Activated T-cell treated with anti-CD3 and anti-CD28 coated beads, Interleukin-2, amount 50 U/mL, for 1 hour (primary cell): Measurements from ENCODE around the gene ASAH2B.

Experiments used
- DNase-seq: peaks from one replicate; pipeline ENCODE4 v3.0.0-alpha.2; 2020

Gene ASAH2B

DNA sequence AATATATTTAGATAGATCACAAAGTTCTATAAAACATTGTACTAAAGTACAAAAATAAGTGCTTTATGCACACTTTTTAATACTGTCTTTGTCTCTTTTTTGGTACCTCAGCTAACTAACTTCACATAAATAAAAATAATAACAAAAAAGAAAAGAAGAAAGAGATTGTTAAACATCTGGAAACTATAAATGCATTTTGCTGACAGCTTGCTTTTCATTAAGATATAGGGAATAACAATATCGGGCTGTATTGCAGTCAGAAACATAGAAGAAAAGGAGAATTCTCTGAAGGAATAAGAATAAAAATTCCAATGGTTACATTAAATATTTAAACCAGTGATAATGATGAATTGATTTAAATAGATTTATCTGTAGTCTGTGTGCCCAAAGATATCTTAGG is 59.9 kb downstream of the ASAH2B start:
- DNase-seq: no peak

DNA sequence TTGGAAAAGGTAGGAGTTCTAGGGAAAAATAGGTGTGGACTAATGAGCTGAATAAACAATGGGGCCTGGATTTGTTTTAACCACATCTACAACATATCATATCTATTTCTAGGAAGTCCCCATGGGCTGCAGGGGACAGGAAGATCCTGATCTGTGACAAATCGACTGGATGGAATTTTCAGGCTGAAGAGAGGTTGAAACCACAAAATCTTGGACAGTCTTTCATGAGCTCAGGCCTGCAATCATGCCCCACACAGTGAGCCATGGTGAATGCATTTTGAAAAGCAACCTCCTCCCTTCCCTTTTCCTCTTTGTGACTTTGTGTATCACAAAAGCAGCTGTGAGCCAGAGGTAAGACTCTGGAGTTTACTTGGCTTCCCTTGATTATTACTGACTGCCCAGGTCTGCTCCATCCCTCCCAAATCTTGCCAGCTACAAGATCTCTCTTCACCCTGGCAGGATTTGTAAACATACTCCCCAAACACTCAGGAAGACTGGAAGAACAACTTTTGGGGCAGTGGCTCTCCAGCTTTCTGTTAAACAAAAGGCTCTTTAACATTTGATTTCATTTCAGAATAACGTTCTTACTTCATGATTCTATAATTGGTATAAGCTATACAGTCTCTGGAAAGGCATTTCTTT is 66.4 kb downstream of the ASAH2B start:
- no peak for DNase-seq

DNA sequence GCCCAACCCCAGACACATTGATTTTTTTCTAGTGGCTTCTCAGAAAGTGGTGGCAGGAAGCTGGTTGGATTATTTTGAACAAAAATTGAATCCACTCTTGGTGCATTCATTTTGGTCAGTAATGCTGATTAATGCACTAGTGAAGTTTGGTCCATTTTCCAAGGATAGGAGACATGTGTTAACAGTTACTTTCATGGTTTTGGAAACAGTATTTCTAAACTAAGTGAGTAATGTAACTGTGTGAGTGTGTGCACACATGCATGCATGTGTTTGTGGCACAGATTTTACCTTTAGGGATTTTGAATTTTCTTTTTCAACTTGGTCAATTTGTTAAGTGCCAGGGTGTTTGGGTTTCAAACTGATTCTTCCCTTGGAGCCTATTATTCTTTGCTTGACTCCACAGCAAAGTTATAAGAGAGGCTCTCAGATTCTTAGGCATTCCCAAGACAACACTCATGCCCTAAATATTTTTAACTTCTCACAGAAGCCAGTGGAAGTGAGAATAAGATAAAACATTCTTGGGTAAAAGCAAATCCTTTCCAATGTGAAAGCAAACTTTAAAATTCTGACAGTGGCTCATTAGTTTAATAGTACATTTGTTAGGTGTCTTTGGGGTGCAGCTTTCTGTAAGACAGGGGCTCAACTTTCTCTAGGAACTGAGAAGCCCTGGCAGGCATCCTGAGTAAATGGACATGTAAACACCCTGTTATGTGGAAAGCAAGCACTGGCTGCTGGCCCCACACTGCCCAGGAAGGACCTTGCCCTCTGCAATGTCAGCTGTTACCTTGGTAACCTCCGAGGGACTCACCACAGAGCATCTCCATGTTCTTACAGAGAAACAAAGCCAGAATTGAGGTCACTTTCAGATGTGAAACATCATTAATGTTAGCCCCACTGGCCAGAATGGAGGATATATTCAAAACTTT is 68.4 kb downstream of the ASAH2B start:
- no peak for DNase-seq
